ENCODE results near the gene AK3. TPM values are rescaled to one million over a fixed set of nuclear protein-coding genes. Genes with fewer than 3 reads are reported as not detected.

AK3 gene
- total and polyA plus RNA-seq, 10 of the 15 experiments (the other 5 are each of a cell fraction or from before 2014, with no cell fraction given): 14.2 to 86.6 (median 43.9) TPM

- peak overlapping the region; percentile 80 for H3K27ac ChIP-seq (ENCODE audit: control insufficient read depth, insufficient read depth)
- no peak for ATAC-seq
- H3K4me2 ChIP-seq (ENCODE audit: control insufficient read depth, insufficient read depth): peak overlapping the region; percentile 88
- H2AFZ ChIP-seq (ENCODE audit: control insufficient read depth, low read depth, low read length): peak overlapping the region; percentile 85
- SMC1A ChIA-PET (ENCODE audit: uncharacterized antibody, unreplicated experiment): interaction anchor here (0.6 to 1.9 kb wide), 9 partner anchors 12 to 246 kb away, joined by 3 to 7 read pairs (median 4); partner anchors contain the start of genes PLPP6 and RCL1
- H3K9me3 ChIP-seq (replicated peaks; ENCODE audit: control insufficient read depth, insufficient read depth, low read length): no peaks in the 10 kb centered on the region
- H3K4me1 ChIP-seq (ENCODE audit: control insufficient read depth, insufficient read depth, low read length): peaks cover 8% of the 10 kb centered on the region
- peaks cover 53% of the 10 kb centered on the region for H3K79me2 ChIP-seq (ENCODE audit: control insufficient read depth, insufficient read depth, low read length)
- FAIRE-seq: no peak
- H3K36me3 ChIP-seq (ENCODE audit: control insufficient read depth in 2 of 2, insufficient read depth in 2 of 2, low read length in 1 of 2): no peaks in the 10 kb centered on the region
- CTCF ChIA-PET: interaction anchor here (0.6 to 2.1 kb wide), 15 partner anchors 8 to 355 kb away, joined by 3 to 14 read pairs (median 4); partner anchors contain the start of genes CDC37L1 and SPATA6L
- POLR2A ChIA-PET: interaction anchor here (0.5 to 1.4 kb wide), 8 partner anchors 12 to 888 kb away, joined by 3 to 6 read pairs (median 4); partner anchors contain the start of genes RCL1 and SPATA6L
- RAD21 ChIA-PET (ENCODE audit: unreplicated experiment): interaction anchor here (0.6 to 1.9 kb wide), 16 partner anchors 8 to 1874 kb away, joined by 3 to 11 read pairs (median 4); partner anchors contain the start of genes CD274, CDC37L1 and SPATA6L
- intact Hi-C loops (cut with micrococcal nuclease; ENCODE audit: unreplicated experiment) (loop anchor here (2.0 to 5.0 kb wide), 5 partner anchors 54 to 852 kb away; partner anchors contain the start of genes CDC37L1 and PLGRKT), in situ Hi-C loops (cut with MboI) (no loop called here)
- peak overlapping the region; percentile 78 for H3K9ac ChIP-seq (ENCODE audit: control insufficient read depth, insufficient read depth, low read length)
- no peaks in the 10 kb centered on the region for H3K27me3 ChIP-seq (replicated peaks in 1 of 2; ENCODE audit: control insufficient read depth in 2 of 2, insufficient read depth in 2 of 2, low read length in 1 of 2)
- no peak for DNase-seq (ENCODE audit: low read depth, low spot score)
- peak overlapping the region; percentile 92 for H3K4me3 ChIP-seq
- TF ChIP-seq TBL1XR1 (IDR thresholded peaks at IDR 0.05; ENCODE audit: low read depth, low read length): no peak
- no peak for TF ChIP-seq MAX (IDR thresholded peaks at IDR 0.05; ENCODE audit: low read depth, low read length)
- no peak for TF ChIP-seq CTCF (IDR thresholded peaks at IDR 0.05 in 2 of 3, conservative IDR thresholded peaks at IDR 0.05 in 1 of 3; ENCODE audit: control insufficient read depth in 2 of 3, extremely low read depth in 1 of 3, insufficient read depth in 1 of 3, low read depth in 3 of 3, low read length in 3 of 3)
- TF ChIP-seq RCOR1 (conservative IDR thresholded peaks at IDR 0.05; ENCODE audit: low read depth, low read length): no peak
- TF ChIP-seq PAX5 (IDR thresholded peaks at IDR 0.05; ENCODE audit: borderline replicate concordance, low read depth, low read length): no peak
- TF ChIP-seq MTA3 (IDR thresholded peaks at IDR 0.05; ENCODE audit: borderline replicate concordance, low read length): no peak
- no peak for TF ChIP-seq NFIC (IDR thresholded peaks at IDR 0.05; ENCODE audit: low read depth, low read length)
- TF ChIP-seq ETV6 (conservative IDR thresholded peaks at IDR 0.05 in 1 of 2, IDR thresholded peaks at IDR 0.05 in 1 of 2; ENCODE audit: borderline replicate concordance in 1 of 2, low read depth in 1 of 2): no peak
- TF ChIP-seq ZNF217 (IDR thresholded peaks at IDR 0.05): no peak
- no peak for TF ChIP-seq PAX8 (IDR thresholded peaks at IDR 0.05)
- no peak for TF ChIP-seq RB1 (IDR thresholded peaks at IDR 0.05; ENCODE audit: borderline replicate concordance)
- TF ChIP-seq CBFB (IDR thresholded peaks at IDR 0.05; ENCODE audit: low read depth): no peak
- 0 out of 2 replicates have a peak, but pooled peaks have one; percentile 8 for TF ChIP-seq PML (IDR thresholded peaks at IDR 0.05; ENCODE audit: low read length)
- 0 out of 2 replicates have a peak, but pooled peaks have one; percentile 35 for TF ChIP-seq BMI1 (IDR thresholded peaks at IDR 0.05; ENCODE audit: borderline replicate concordance)
- TF ChIP-seq NFXL1 (IDR thresholded peaks at IDR 0.05; ENCODE audit: borderline replicate concordance): no peak
- no peak for TF ChIP-seq DPF2 (IDR thresholded peaks at IDR 0.05)
- peak; percentile 29; the same call in 1 of the 2 replicates for TF ChIP-seq ZBTB40 (IDR thresholded peaks at IDR 0.05; ENCODE audit: borderline replicate concordance)
- TF ChIP-seq STAT3 (IDR thresholded peaks at IDR 0.05; ENCODE audit: low read depth, low read length): no peak
- TF ChIP-seq NBN (IDR thresholded peaks at IDR 0.05): peak; percentile 67
- no peaks in the 10 kb centered on the region for H4K20me1 ChIP-seq (ENCODE audit: control insufficient read depth, insufficient read depth)
- no TSS peak for BruUV-seq (replicated peaks)
- 0% methylated on average over 4 of the region's 4 CpGs for WGBS (ENCODE audit: insufficient coverage, insufficient replicate concordance, low lambda C conversion rate, missing lambda C conversion rate)
Measured at GRCh38 chr9:4740388-4740637, 689 bp downstream of the AK3 start.
